ENCODE results near the gene SH2D7. TPM values are rescaled to one million over a fixed set of nuclear protein-coding genes. Genes with fewer than 3 reads are reported as not detected.

The SH2D7 gene
- total RNA-seq, 8 experiments from 2014 or later, result 0.46 to 1.1 (median 0.76) TPM; not detected in 3

DNA sequence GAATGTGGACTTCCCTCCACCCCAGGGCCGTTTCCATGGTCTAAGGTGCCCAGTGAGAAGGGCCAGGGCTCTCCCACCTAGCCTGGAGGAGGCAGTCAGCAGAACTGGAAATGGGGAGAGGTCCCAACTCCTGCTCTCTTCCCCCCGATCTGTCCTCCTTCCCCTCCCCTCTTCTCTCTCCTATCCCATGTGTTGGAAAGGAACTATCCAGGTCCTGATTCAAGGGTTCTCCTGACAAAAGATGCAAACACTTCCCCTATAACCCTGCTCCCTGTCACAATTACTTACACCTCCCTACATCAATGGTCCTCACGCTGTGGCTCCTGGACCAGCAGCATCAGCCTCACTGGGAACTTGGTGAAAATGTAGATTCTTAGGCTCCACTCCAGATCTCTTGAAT, 32.9 kb downstream of the SH2D7 start:
- no peaks in the 10 kb centered on the region for H3K4me1 ChIP-seq (replicated peaks in 1 of 2)
- no peak for ATAC-seq (replicated peaks in 6 of 8)
- H3K4me3 ChIP-seq, result no peak overlapping the region
- in situ Hi-C loops (cut with MboI; ENCODE audit: low pct_unique_long_range_greater_than_20kb in 2 of 9, low sequenced_read_pairs in 9 of 9, unreplicated experiment in 9 of 9), result no loop called here
- H3K27ac ChIP-seq, result no peak overlapping the region
- 40 to 100% (median 80%) methylated on average over 1 to 2 of the region's 3 CpGs; no CpG with 5 or more reads in 5 of the 10 experiments for WGBS, 10 experiments

GRCh38 chr15:78127882-78128281, 35.5 kb downstream of the SH2D7 start:
- Histone ChIP-seq H3K27ac (no peak overlapping the region), H3K4me3 (no peak overlapping the region), H3K4me1 (replicated peaks in 1 of 2) (peaks cover 7 to 10% of the 10 kb centered on the region in 2 donors)
- in situ Hi-C loops (cut with MboI; ENCODE audit: low pct_unique_long_range_greater_than_20kb in 2 of 9, low sequenced_read_pairs in 9 of 9, unreplicated experiment in 9 of 9), result no loop called here
- peak in 1 of 8 experiments; percentile 1 for ATAC-seq (replicated peaks in 6 of 8)
- WGBS, 10 experiments, result 0 to 100% (median 49%) methylated on average over 1 to 2 of the region's 2 CpGs; no CpG with 5 or more reads in 2 of the 10 experiments

- H3K4me3 ChIP-seq, result no peak overlapping the region
- ATAC-seq (replicated peaks in 6 of 8), result no peak
- H3K4me1 ChIP-seq (replicated peaks in 1 of 2), result peaks cover 7 to 10% of the 10 kb centered on the region in 2 donors
- in situ Hi-C loops (cut with MboI; ENCODE audit: low pct_unique_long_range_greater_than_20kb in 2 of 9, low sequenced_read_pairs in 9 of 9, unreplicated experiment in 9 of 9), result no loop called here
- WGBS, 10 experiments, result 80 to 100% (median 83%) methylated on average over 1 to 3 of the region's 8 CpGs; no CpG with 5 or more reads in 7 of the 10 experiments
- H3K27ac ChIP-seq, result no peak overlapping the region
Observed at GRCh38 chr15:78129077-78129750, 36.9 kb downstream of the SH2D7 start.

DNA sequence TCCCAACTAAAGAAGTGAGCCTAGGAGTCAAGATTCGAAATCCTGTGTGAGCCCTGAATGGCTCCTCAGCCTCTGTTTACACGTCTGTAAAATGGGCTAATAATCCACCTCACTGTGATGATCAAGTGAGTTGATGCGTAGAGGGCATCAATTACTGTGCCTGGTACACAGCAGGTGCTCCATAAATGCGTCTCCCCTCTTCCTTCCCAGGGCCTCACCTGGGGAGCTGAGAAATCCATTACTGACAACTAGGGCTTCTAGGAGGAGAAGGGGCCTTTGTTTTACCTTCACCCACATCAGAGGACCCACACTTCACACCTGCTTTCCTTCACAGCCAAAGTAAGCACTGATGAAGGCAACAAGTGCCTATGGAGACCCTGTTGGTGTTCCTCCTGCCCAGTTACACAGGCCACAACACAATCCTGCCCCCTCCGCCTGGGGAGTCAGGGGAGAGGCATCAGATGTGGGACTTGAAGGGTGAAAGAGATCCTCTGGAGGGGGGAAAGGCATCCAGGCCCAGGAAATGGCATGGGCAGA, 37.5 kb downstream of the SH2D7 start:
- in situ Hi-C loops (cut with MboI; ENCODE audit: low pct_unique_long_range_greater_than_20kb in 2 of 9, low sequenced_read_pairs in 9 of 9, unreplicated experiment in 9 of 9), result loop anchor here in 1 of 9 experiments (10.0 kb wide), 1 partner anchor 115 kb away; no protein-coding TSS in a partner anchor
- Histone ChIP-seq H3K4me3 (no peak overlapping the region), H3K4me1 (replicated peaks in 1 of 2) (peaks cover 7 to 10% of the 10 kb centered on the region in 2 donors), H3K27ac (no peak overlapping the region)
- ATAC-seq (replicated peaks in 6 of 8), result no peak
- WGBS, 10 experiments, result 60 to 100% methylated on average over 1 to 3 of the region's 5 CpGs; no CpG with 5 or more reads in 8 of the 10 experiments

- WGBS, 10 experiments, result 70 to 89% (median 79%) methylated on average over 2 to 5 of the region's 51 CpGs; no CpG with 5 or more reads in 7 of the 10 experiments
- Histone ChIP-seq H3K27ac (peak overlapping the region; percentile 12 to 61), H3K4me1 (replicated peaks in 1 of 2) (peaks cover 7 to 10% of the 10 kb centered on the region in 2 donors), H3K4me3 (peak overlapping the region; percentile 41 to 78 (median 54))
- ATAC-seq (replicated peaks in 6 of 8), result peak in 3 of 8 experiments; percentile 1 to 18 (median 9)
- in situ Hi-C loops (cut with MboI; ENCODE audit: low pct_unique_long_range_greater_than_20kb in 2 of 9, low sequenced_read_pairs in 9 of 9, unreplicated experiment in 9 of 9), result loop anchor here in 1 of 9 experiments (10.0 kb wide), 1 partner anchor 114 kb away; no protein-coding TSS in a partner anchor
Observed at GRCh38 chr15:78130466-78131294, 38.3 kb downstream of the SH2D7 start.

GRCh38 chr15:78131295-78132061, 39.1 kb downstream of the SH2D7 start, which contains the start of gene CIB2:
Gene CIB2 (minus strand): TSS chr15:78131445. CDS start chr15:78131215, 230 bp downstream.
- in situ Hi-C loops (cut with MboI; ENCODE audit: low pct_unique_long_range_greater_than_20kb in 2 of 9, low sequenced_read_pairs in 9 of 9, unreplicated experiment in 9 of 9), result loop anchor here in 1 of 9 experiments (10.0 kb wide), 1 partner anchor 113 kb away; no protein-coding TSS in a partner anchor
- Histone ChIP-seq H3K4me3 (peak within 1 kb of the TSS; percentile 41 to 78 (median 54)), H3K27ac (peak within 1 kb of the TSS; percentile 51 to 74), H3K4me1 (replicated peaks in 1 of 2) (peaks cover 7 to 10% of the 10 kb centered on the region in 2 donors)
- peak; percentile 91 to 94 (median 92) for ATAC-seq (replicated peaks in 6 of 8)
- 0% methylated on average over 1 to 2 of the region's 79 CpGs; no CpG with 5 or more reads in 6 of the 10 experiments for WGBS, 10 experiments

DNA sequence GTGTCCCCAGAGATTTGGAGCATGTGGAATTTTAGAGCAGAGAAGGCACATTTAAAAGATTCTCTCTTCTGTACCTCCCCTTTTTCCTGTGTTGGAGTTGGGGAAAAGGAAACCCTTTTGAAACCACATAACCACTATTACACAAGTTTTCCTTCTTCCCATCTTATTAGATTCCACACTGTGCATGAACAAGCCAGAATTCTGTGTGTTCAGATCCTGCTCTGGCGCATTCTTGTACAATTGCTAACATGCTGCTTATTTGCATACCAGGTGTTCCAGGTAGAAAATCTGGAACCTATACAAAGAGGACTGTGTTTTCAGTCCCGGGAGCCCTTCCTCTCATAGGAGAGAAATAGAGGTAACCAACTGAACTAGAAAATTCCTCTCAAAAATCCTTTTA, 41.4 kb downstream of the SH2D7 start:
- no peak for ATAC-seq (replicated peaks in 6 of 8)
- peaks cover 7 to 10% of the 10 kb centered on the region in 2 donors for H3K4me1 ChIP-seq (replicated peaks in 1 of 2)
- no peak overlapping the region for H3K27ac ChIP-seq
- in situ Hi-C loops (cut with MboI; ENCODE audit: low pct_unique_long_range_greater_than_20kb in 2 of 9, low sequenced_read_pairs in 9 of 9, unreplicated experiment in 9 of 9), result loop anchor here in 1 of 9 experiments (10.0 kb wide), 1 partner anchor 111 kb away; no protein-coding TSS in a partner anchor
- H3K4me3 ChIP-seq, result no peak overlapping the region
- WGBS, 10 experiments, result 71 to 100% (median 92%) methylated on average over 1 to 2 of the region's 2 CpGs; no CpG with 5 or more reads in 6 of the 10 experiments

GRCh38 chr15:78139578-78139977, 47.2 kb downstream of the SH2D7 start:
- H3K4me1 ChIP-seq (replicated peaks in 1 of 2), result no peaks in the 10 kb centered on the region
- 57 to 100% (median 100%) methylated on average over 1 to 4 of the region's 5 CpGs; no CpG with 5 or more reads in 2 of the 10 experiments for WGBS, 10 experiments
- H3K4me3 ChIP-seq, result no peak overlapping the region
- no peak overlapping the region for H3K27ac ChIP-seq
- no peak for ATAC-seq (replicated peaks in 6 of 8)
- in situ Hi-C loops (cut with MboI; ENCODE audit: low pct_unique_long_range_greater_than_20kb in 2 of 9, low sequenced_read_pairs in 9 of 9, unreplicated experiment in 9 of 9), result loop anchor here in 1 of 9 experiments (10.0 kb wide), 1 partner anchor 105 kb away; no protein-coding TSS in a partner anchor

- ATAC-seq (replicated peaks in 6 of 8), result no peak
- Histone ChIP-seq H3K4me1 (replicated peaks in 1 of 2) (no peaks in the 10 kb centered on the region), H3K27ac (no peak overlapping the region), H3K4me3 (no peak overlapping the region)
- in situ Hi-C loops (cut with MboI; ENCODE audit: low pct_unique_long_range_greater_than_20kb in 2 of 9, low sequenced_read_pairs in 9 of 9, unreplicated experiment in 9 of 9), result no loop called here
Observed at GRCh38 chr15:78140292-78140691, 47.9 kb downstream of the SH2D7 start.

DNA sequence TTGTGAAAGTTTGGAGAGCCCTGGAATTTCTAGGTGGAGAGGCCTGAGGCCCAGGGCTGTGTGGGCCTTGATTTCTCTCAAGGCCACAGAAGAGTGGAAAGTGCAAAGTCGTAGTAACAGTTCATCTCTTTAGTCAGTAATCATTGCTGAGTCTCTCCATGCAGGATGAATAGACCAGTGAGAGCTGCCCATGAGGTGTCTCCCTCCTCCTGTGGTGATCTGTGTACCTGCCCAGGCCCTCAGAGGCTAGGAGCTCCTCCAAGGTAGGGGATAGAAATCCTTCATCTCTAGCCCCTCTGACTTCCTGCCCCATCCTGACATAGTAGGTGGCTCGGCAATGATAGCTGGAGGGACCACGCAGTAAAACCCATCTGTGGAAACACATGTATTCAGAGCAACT, 50.0 kb downstream of the SH2D7 start:
- no peaks in the 10 kb centered on the region for H3K4me1 ChIP-seq (replicated peaks in 1 of 2)
- 42 to 100% (median 81%) methylated on average over 1 to 3 of the region's 3 CpGs; no CpG with 5 or more reads in 5 of the 10 experiments for WGBS, 10 experiments
- in situ Hi-C loops (cut with MboI; ENCODE audit: low pct_unique_long_range_greater_than_20kb in 2 of 9, low sequenced_read_pairs in 9 of 9, unreplicated experiment in 9 of 9), result no loop called here
- no peak for ATAC-seq (replicated peaks in 6 of 8)
- H3K27ac ChIP-seq, result no peak overlapping the region
- no peak overlapping the region for H3K4me3 ChIP-seq

- H3K4me3 ChIP-seq, result no peak overlapping the region
- no peak overlapping the region for H3K27ac ChIP-seq
- no peak for ATAC-seq (replicated peaks in 6 of 8)
- in situ Hi-C loops (cut with MboI; ENCODE audit: low pct_unique_long_range_greater_than_20kb in 2 of 9, low sequenced_read_pairs in 9 of 9, unreplicated experiment in 9 of 9), result no loop called here
- H3K4me1 ChIP-seq (replicated peaks in 1 of 2), result peaks cover 4 to 15% of the 10 kb centered on the region in 2 donors
- WGBS, 10 experiments, result 71 to 100% (median 83%) methylated on average over 1 to 4 of the region's 4 CpGs; no CpG with 5 or more reads in 3 of the 10 experiments
Observed at GRCh38 chr15:78146425-78147154, 54.2 kb downstream of the SH2D7 start.
